Measurements from ENCODE around the gene CCDC88C.

DNA sequence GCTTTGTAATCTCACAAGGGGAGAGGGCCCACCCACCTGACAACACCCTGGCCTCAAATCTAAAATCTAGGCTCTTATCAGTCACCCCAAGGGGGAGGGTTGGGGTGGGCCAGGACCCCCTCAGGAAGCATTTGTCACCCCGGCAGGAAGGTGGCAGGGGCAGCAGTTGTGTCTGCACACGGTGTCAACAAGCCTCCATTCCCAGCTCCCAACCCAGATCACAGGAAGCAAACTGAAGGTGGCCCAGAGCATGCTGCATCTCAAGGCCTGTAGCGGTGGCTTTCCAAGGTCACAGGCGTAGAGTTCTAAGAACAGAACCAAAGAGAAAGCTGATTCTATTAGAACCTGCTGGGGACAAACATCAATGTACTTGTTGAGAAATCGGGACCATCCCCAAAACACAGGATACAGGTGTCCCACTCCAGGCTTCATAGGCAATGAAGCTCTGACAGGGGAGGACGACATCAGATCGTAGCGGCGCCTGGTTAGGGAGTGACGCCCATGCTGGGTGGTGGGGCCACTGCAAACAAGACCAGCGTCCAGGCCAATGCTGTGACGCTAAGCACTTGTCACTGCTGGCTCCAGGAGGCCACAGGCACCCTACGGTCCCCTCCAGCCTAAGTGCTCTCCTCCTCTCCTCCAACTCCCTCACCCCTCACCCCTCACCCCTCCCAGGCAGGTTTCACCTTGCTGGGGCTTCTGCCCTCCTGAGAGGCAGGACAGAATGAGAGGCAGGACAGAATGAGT is 52.9 kb downstream of the CCDC88C start:
- TF ChIP-seq, protein P1, sequence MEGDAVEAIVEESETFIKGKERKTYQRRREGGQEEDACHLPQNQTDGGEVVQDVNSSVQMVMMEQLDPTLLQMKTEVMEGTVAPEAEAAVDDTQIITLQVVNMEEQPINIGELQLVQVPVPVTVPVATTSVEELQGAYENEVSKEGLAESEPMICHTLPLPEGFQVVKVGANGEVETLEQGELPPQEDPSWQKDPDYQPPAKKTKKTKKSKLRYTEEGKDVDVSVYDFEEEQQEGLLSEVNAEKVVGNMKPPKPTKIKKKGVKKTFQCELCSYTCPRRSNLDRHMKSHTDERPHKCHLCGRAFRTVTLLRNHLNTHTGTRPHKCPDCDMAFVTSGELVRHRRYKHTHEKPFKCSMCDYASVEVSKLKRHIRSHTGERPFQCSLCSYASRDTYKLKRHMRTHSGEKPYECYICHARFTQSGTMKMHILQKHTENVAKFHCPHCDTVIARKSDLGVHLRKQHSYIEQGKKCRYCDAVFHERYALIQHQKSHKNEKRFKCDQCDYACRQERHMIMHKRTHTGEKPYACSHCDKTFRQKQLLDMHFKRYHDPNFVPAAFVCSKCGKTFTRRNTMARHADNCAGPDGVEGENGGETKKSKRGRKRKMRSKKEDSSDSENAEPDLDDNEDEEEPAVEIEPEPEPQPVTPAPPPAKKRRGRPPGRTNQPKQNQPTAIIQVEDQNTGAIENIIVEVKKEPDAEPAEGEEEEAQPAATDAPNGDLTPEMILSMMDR (IDR thresholded peaks at IDR 0.05), result no peak
- no peak for TF ChIP-seq ZFX (IDR thresholded peaks at IDR 0.05; ENCODE audit: borderline replicate concordance)

Data from 22Rv1 (cell line).